IMR-90 (cell line): ENCODE measurements around the gene ST8SIA2. TPM values are rescaled to one million over a fixed set of nuclear protein-coding genes. Genes with fewer than 3 reads are reported as not detected.

Experiments used
- ATAC-seq: fragments of 200-7000 bp; cut with Tn5 transposase; 2 replicates; pipeline ENCODE4 v1.9.1; 2020; ENCODE audit warnings: low read depth, mild to moderate bottlenecking, moderate library complexity
- BruUV-seq: library from RNA; stranded (reverse); fragments of 400-500 nt; replicated peaks from 2 replicates; lab custom pipeline; 2021; lab: Mats Ljungman, UMichigan
- CTCF ChIA-PET: fragments of 300-600 bp; formaldehyde crosslinking; extraction: SDS; loops from one replicate; lab custom pipeline; 2021; ENCODE audit warnings: antibody characterized with exemption; lab: Yijun Ruan, JAX
- POLR2A ChIA-PET: fragments of 300-600 bp; sonication (Branson Sonifier 250); formaldehyde crosslinking; loops from one replicate; lab custom pipeline; 2022; ENCODE audit warnings: antibody characterized with exemption; ENCODE audit not compliant: unreplicated experiment; lab: Charles Lee
- DNase-seq: peaks from one replicate; pipeline ENCODE4 v3.0.0; 2013
- H2AFZ ChIP-seq: replicated peaks from 2 replicates; pipeline ENCODE3; 2013; ENCODE audit warnings: low read length, mild to moderate bottlenecking; ENCODE audit not compliant: poor library complexity
- H2AK5ac ChIP-seq: 2 replicates; pipeline ENCODE4 v1.6.1; 2013; ENCODE audit warnings: low read depth, low read length, inconsistent platforms
- H2AK9ac ChIP-seq: replicated peaks from 2 replicates; pipeline ENCODE3; 2013; ENCODE audit warnings: mild to moderate bottlenecking, low read depth, low read length, moderate library complexity; ENCODE audit not compliant: poor library complexity
- H2BK120ac ChIP-seq: 2 replicates; pipeline ENCODE4 v1.6.1; 2013; ENCODE audit warnings: low read depth, low read length, inconsistent platforms
- H2BK15ac ChIP-seq: 3 replicates; pipeline ENCODE4 v1.6.1; 2013; ENCODE audit warnings: low read depth, low read length, inconsistent platforms
- H2BK20ac ChIP-seq: 2 replicates; pipeline ENCODE4 v1.6.1; 2013; ENCODE audit warnings: low read depth, mild to moderate bottlenecking, inconsistent platforms, low read length, moderate library complexity
- H2BK5ac ChIP-seq: 2 replicates; pipeline ENCODE4 v1.6.1; 2013; ENCODE audit warnings: mild to moderate bottlenecking, low read depth, low read length, inconsistent platforms; ENCODE audit not compliant: poor library complexity, severe bottlenecking
- H3K14ac ChIP-seq: replicated peaks from 2 replicates; pipeline ENCODE4 v1.6.1; 2013; ENCODE audit warnings: low read depth, low read length, inconsistent platforms
- H3K18ac ChIP-seq: 2 replicates; pipeline ENCODE4 v1.6.1; 2013; ENCODE audit warnings: low read depth, low read length, control low read depth
- H3K23ac ChIP-seq: 2 replicates; pipeline ENCODE4 v1.6.1; 2013; ENCODE audit warnings: low read depth, low read length, inconsistent platforms
- H3K27ac ChIP-seq: 2 replicates; pipeline ENCODE4 v1.5.1; 2013; ENCODE audit warnings: mild to moderate bottlenecking, control low read depth, low read length; ENCODE audit not compliant: insufficient read depth
- H3K27me3 ChIP-seq: 2 replicates; pipeline ENCODE4 v1.6.1; 2013; ENCODE audit warnings: low read length; ENCODE audit not compliant: control insufficient read depth, insufficient read depth
- H3K36me3 ChIP-seq: 2 replicates; pipeline ENCODE4 v1.6.1; 2013; ENCODE audit warnings: low read length, mixed read lengths; ENCODE audit not compliant: control insufficient read depth, insufficient read depth
- H3K4ac ChIP-seq: 2 replicates; pipeline ENCODE4 v1.6.1; 2013; ENCODE audit warnings: low read depth, low read length, inconsistent platforms
- H3K4me1 ChIP-seq: 2 replicates; pipeline ENCODE4 v1.6.1; 2013; ENCODE audit warnings: low read length, mixed read lengths; ENCODE audit not compliant: control insufficient read depth, insufficient read depth
- H3K4me2 ChIP-seq: 2 replicates; pipeline ENCODE4 v1.6.1; 2013; ENCODE audit warnings: low read depth, mild to moderate bottlenecking, control low read depth, low read length, moderate library complexity
- H3K4me3 ChIP-seq: 2 replicates; pipeline ENCODE4 v1.5.1; 2013; ENCODE audit warnings: low read depth, mild to moderate bottlenecking, control low read depth, low read length, moderate library complexity; ENCODE audit not compliant: insufficient read depth
- H3K56ac ChIP-seq: 2 replicates; pipeline ENCODE4 v1.6.1; 2013; ENCODE audit warnings: low read length, inconsistent platforms; ENCODE audit not compliant: insufficient read depth; ENCODE audit errors: extremely low read depth
- H3K79me1 ChIP-seq, 2 experiments: 2 replicates each; pipeline ENCODE4 v1.6.1; 2013; ENCODE audit warnings: low read length in 2 of 2, inconsistent platforms in 1 of 2, low read depth in 1 of 2
- H3K9ac ChIP-seq: 2 replicates; pipeline ENCODE4 v1.6.1; 2013; ENCODE audit warnings: low read depth, low read length, control low read depth
- H3K9me1 ChIP-seq: 2 replicates; pipeline ENCODE4 v1.6.1; 2013; ENCODE audit warnings: low read length, inconsistent platforms; ENCODE audit not compliant: insufficient read depth
- H3K9me3 ChIP-seq: 2 replicates; pipeline ENCODE4 v1.6.1; 2013; ENCODE audit warnings: low read length; ENCODE audit not compliant: control insufficient read depth, insufficient read depth
- H4K20me1 ChIP-seq: 2 replicates; pipeline ENCODE4 v1.6.1; 2013; ENCODE audit warnings: low read length, inconsistent platforms; ENCODE audit not compliant: insufficient read depth
- H4K5ac ChIP-seq: 2 replicates; pipeline ENCODE4 v1.6.1; 2013; ENCODE audit warnings: mild to moderate bottlenecking, low read depth, low read length, control low read depth
- H4K8ac ChIP-seq, 2 experiments: 2 replicates each; pipeline ENCODE4 v1.6.1; 2013; ENCODE audit warnings: low read depth in 2 of 2, low read length in 2 of 2, control low read depth in 1 of 2, inconsistent platforms in 1 of 2
- H4K91ac ChIP-seq: 2 replicates; pipeline ENCODE4 v1.6.1; 2013; ENCODE audit warnings: low read depth, low read length, inconsistent platforms; ENCODE audit not compliant: insufficient read depth
- BHLHE40 ChIP-seq: fragments of 150-350 bp; IDR thresholded peaks from 2 replicates; pipeline ENCODE4 v1.6.1; 2016; ENCODE audit warnings: mild to moderate bottlenecking, low read depth, low read length
- CEBPB ChIP-seq: IDR thresholded peaks from 2 replicates; pipeline ENCODE4 v1.6.1; 2012; ENCODE audit warnings: low read depth, low read length, improper control_type of control experiment
- RFX5 ChIP-seq: IDR thresholded peaks from 2 replicates; pipeline ENCODE4 v1.8.0; 2012; ENCODE audit warnings: low read depth, mild to moderate bottlenecking, low read length, moderate library complexity
- SMC3 ChIP-seq: fragments of 150-350 bp; IDR thresholded peaks from 2 replicates; pipeline ENCODE4 v1.6.1; 2016; ENCODE audit warnings: low read depth, mild to moderate bottlenecking, antibody characterized with exemption, low read length, moderate library complexity
- WGBS, 2 experiments: methylation state at CpG; one replicate each; pipeline versions ENCODE4 v1.1.5 to v1.1.7; 2013; ENCODE audit warnings: missing lambda C conversion rate in 2 of 2; ENCODE audit not compliant: insufficient read length in 1 of 2; ENCODE audit errors: extremely low coverage in 2 of 2; 5-methylcytosine and 5-hydroxymethylcytosine counted together
- dilution Hi-C: fragments of 300-500 bp; cut with HindIII; formaldehyde crosslinking; loops from one replicate; pipeline ENCODE4 v1.14.3; 2018; ENCODE audit warnings: low sequenced_read_pairs; ENCODE audit not compliant: unreplicated experiment
- in situ Hi-C: fragments of 300-500 bp; cut with MboI; formaldehyde crosslinking; loops from 3 replicates; pipeline ENCODE4 v1.14.3; 2019; ENCODE audit warnings: low sequenced_read_pairs, inconsistent platforms, mixed read lengths
- intact Hi-C: fragments of 100-400 bp; cut with micrococcal nuclease; formaldehyde crosslinking; loops from 2 replicates; pipeline ENCODE4 v1.10.0; 2022
- polyA plus RNA-seq, 3 experiments: library from polyadenylated mRNA; depleted of rRNA; stranded (reverse); fragments of >200 nt; gene quantifications; 2 replicates each; pipeline ENCODE4 v1.2.3, GENCODE V29; 2012; ENCODE audit warnings: low replicate concordance in 1 of 3
- total RNA-seq: library from RNA; depleted of rRNA; stranded (reverse); fragments of >200 nt; gene quantifications from 2 replicates; pipeline ENCODE4 v1.2.3, GENCODE V29; 2012

The ST8SIA2 gene
- total and polyA plus RNA-seq, 2 of the 4 experiments (the other 2 are of a cell fraction) = not detected

DNA sequence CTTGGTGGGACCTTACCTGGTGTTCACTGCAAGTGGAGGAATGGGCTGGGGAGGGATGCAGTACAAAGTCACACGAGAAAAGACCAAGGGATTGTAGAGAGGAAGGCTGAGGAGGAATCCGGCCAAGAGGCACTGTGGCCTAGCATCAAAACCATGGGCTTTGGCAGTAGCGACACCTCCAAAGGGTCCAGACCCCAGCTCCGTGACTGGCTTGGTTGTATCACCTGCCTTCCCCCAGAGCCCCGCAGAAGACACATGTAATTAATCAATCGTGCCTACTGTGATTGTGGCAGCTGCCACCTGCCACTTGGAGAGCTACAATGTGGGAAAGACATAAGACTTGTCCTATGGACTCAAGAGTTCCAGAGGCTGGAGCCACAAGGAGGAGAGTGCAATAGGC is 54.7 kb downstream of the ST8SIA2 start:
- Histone ChIP-seq H3K56ac (no peak overlapping the region), H2BK20ac (no peak overlapping the region), H3K79me1 (no peaks in the 10 kb centered on the region), H3K4me3 (no peak overlapping the region), H3K4me1 (no peaks in the 10 kb centered on the region), H4K20me1 (no peaks in the 10 kb centered on the region), H2AK9ac (no peak overlapping the region), H2AFZ (no peak overlapping the region), H3K4ac (no peak overlapping the region), H3K27ac (no peak overlapping the region), H3K36me3 (no peaks in the 10 kb centered on the region), H4K8ac (no peak overlapping the region), H2BK5ac (no peak overlapping the region), H4K5ac (no peak overlapping the region), H4K91ac (no peak overlapping the region), H3K9me1 (no peaks in the 10 kb centered on the region), H3K9ac (no peak overlapping the region), H3K18ac (no peak overlapping the region), H3K9me3 (peaks cover 4% of the 10 kb centered on the region; the same call in 1 of the 2 replicates), H3K4me2 (no peak overlapping the region), H2BK120ac (no peak overlapping the region), H2BK15ac (no peak overlapping the region), H3K23ac (no peak overlapping the region), H3K14ac (no peak overlapping the region), H3K27me3 (no peaks in the 10 kb centered on the region), H2AK5ac (no peak overlapping the region)
- ChIA-PET POLR2A (no interaction called here), CTCF (no interaction called here)
- no TSS peak for BruUV-seq
- DNase-seq (no peak), ATAC-seq (no peak)
- in situ Hi-C loops (no loop called here), intact Hi-C loops (no loop called here), dilution Hi-C loops (no loop called here)
- TF ChIP-seq RFX5 (no peak), BHLHE40 (no peak), CEBPB (no peak), SMC3 (no peak)
- 80% methylated on average over 3 of the region's 6 CpGs; no CpG with 5 or more reads in 1 of the 2 experiments for WGBS, 2 experiments
